SK-N-SH (cell line): ENCODE measurements around the gene MAP6. TPM values are rescaled to one million over a fixed set of nuclear protein-coding genes. Genes with fewer than 3 reads are reported as not detected.

ENCODE experiments used
- CTCF ChIA-PET: fragments of 300-600, 350-600 bp; formaldehyde crosslinking; extraction: SDS; loops from one replicate; lab custom pipeline; 2021; lab: Yijun Ruan, JAX
- POLR2A ChIA-PET: fragments of 350-600 bp; sonication (Branson Sonifier 250); formaldehyde crosslinking; extraction: SDS; loops from one replicate; lab custom pipeline; 2020; ENCODE audit warnings: antibody characterized with exemption, inconsistent platforms; lab: Yijun Ruan, JAX
- DNase-seq: peaks from one replicate; pipeline ENCODE4 v3.0.0; 2012
- H2AFZ ChIP-seq: fragments of 200-600 bp; sonication (generic); 2 replicates; pipeline ENCODE4 v1.8.1; 2016; ENCODE audit warnings: antibody characterized with exemption, mild to moderate bottlenecking, low read depth
- H3F3A ChIP-seq: fragments of 200-600 bp; sonication (generic); replicated peaks from 2 replicates; pipeline ENCODE3; 2016; ENCODE audit warnings: antibody characterized with exemption, mild to moderate bottlenecking; ENCODE audit not compliant: insufficient read depth
- H3K27ac ChIP-seq, 2 experiments: fragments of 200-500 bp in 1 of 2; fragments of 200-600 bp in 1 of 2; sonication (Bioruptor generic) in 1 of 2; sonication (generic), shearing (Covaris generic) in 1 of 2; 2 replicates each; pipeline versions ENCODE4 v1.5.1 to v1.6.1; 2014 to 2016; ENCODE audit warnings: low read depth in 2 of 2, inconsistent platforms in 1 of 2, low read length in 1 of 2, mild to moderate bottlenecking in 1 of 2, mixed read lengths in 1 of 2
- H3K27me3 ChIP-seq: fragments of 200-600 bp; sonication (generic), shearing (Covaris generic); 2 replicates; pipeline ENCODE4 v1.6.1; 2016; ENCODE audit warnings: mixed run types; ENCODE audit not compliant: insufficient read depth
- H3K36me3 ChIP-seq, 2 experiments: fragments of 200-500 bp in 1 of 2; fragments of 200-600 bp in 1 of 2; sonication (Bioruptor generic) in 1 of 2; sonication (generic) in 1 of 2; replicated peaks in 1 of 2; 2 replicates each; pipeline versions ENCODE3 to v1.5.1; 2014 to 2016; ENCODE audit warnings: low read length in 1 of 2, mild to moderate bottlenecking in 1 of 2; ENCODE audit not compliant: insufficient read depth in 2 of 2, control insufficient read depth in 1 of 2
- H3K4me1 ChIP-seq, 2 experiments: fragments of 200-500 bp in 1 of 2; fragments of 200-600 bp in 1 of 2; sonication (Bioruptor generic) in 1 of 2; sonication (generic), shearing (Covaris generic) in 1 of 2; 2 replicates each; pipeline versions ENCODE4 v1.5.1 to v1.6.1; 2014 to 2016; ENCODE audit warnings: low read depth in 1 of 2, low read length in 1 of 2, mixed run types in 1 of 2; ENCODE audit not compliant: insufficient read depth in 2 of 2, control insufficient read depth in 1 of 2
- H3K4me2 ChIP-seq: fragments of 200-600 bp; sonication (generic), shearing (Covaris generic); 2 replicates; pipeline ENCODE4 v1.6.1; 2017; ENCODE audit warnings: mixed run types
- H3K4me3 ChIP-seq, 2 experiments: fragments of 200-500 bp in 1 of 2; fragments of 200-600 bp in 1 of 2; sonication (Bioruptor generic) in 1 of 2; sonication (generic), shearing (Covaris generic) in 1 of 2; 2 replicates each; pipeline versions ENCODE4 v1.5.1 to v1.8.1; 2014 to 2016; ENCODE audit warnings: low read depth in 2 of 2, inconsistent platforms in 1 of 2, low read length in 1 of 2, mild to moderate bottlenecking in 1 of 2, mixed read lengths in 1 of 2, moderate library complexity in 1 of 2
- H3K79me2 ChIP-seq: fragments of 200-600 bp; sonication (generic); 2 replicates; pipeline ENCODE4 v1.8.1; 2017; ENCODE audit warnings: mild to moderate bottlenecking; ENCODE audit not compliant: insufficient read depth
- H3K9ac ChIP-seq: fragments of 200-600 bp; sonication (generic); 2 replicates; pipeline ENCODE4 v1.6.1; 2017; ENCODE audit warnings: mixed run types
- H3K9me2 ChIP-seq: fragments of 200-600 bp; sonication (generic); 2 replicates; pipeline ENCODE4 v1.6.1; 2017; ENCODE audit warnings: mixed run types
- H3K9me3 ChIP-seq: fragments of 200-600 bp; sonication (generic); 2 replicates; pipeline ENCODE4 v1.6.1; 2017; ENCODE audit warnings: mixed run types, mild to moderate bottlenecking, moderate library complexity
- H4K20me1 ChIP-seq: fragments of 200-600 bp; sonication (generic); 2 replicates; pipeline ENCODE4 v1.6.1; 2017; ENCODE audit warnings: mild to moderate bottlenecking, mixed run types; ENCODE audit not compliant: insufficient read depth
- ELF1 ChIP-seq: IDR thresholded peaks from 2 replicates; pipeline ENCODE4 v1.4.0; 2012
- EP300 ChIP-seq, 2 experiments: IDR thresholded peaks; 2 replicates each; pipeline versions ENCODE4 v1.4.0 to v1.6.1; 2012; ENCODE audit warnings: borderline replicate concordance in 1 of 2, low read depth in 1 of 2, low read length in 1 of 2
- EZH2phosphoT487 ChIP-seq: fragments of 200-600 bp; sonication (generic); IDR thresholded peaks from 2 replicates; pipeline ENCODE4 v1.6.1; 2017; ENCODE audit warnings: low read depth, mixed run types, mild to moderate bottlenecking, antibody characterized with exemption, moderate library complexity, borderline replicate concordance
- FOSL2 ChIP-seq: IDR thresholded peaks from 2 replicates; pipeline ENCODE4 v1.4.0; 2012; ENCODE audit warnings: low read depth, mild to moderate bottlenecking, moderate library complexity, borderline replicate concordance
- FOXJ3 ChIP-seq: sonication (generic); formaldehyde crosslinking; IDR thresholded peaks from 2 replicates; pipeline ENCODE4 v1.5.1; 2020; ENCODE audit warnings: mild to moderate bottlenecking, missing genetic modification reagents
- GABPA ChIP-seq: IDR thresholded peaks from 2 replicates; pipeline ENCODE4 v1.4.0; 2012; ENCODE audit warnings: low read depth, mild to moderate bottlenecking
- GATA2 ChIP-seq: sonication (generic); formaldehyde crosslinking; IDR thresholded peaks from 2 replicates; pipeline ENCODE4 v1.5.0; 2020; ENCODE audit warnings: mild to moderate bottlenecking, missing genetic modification reagents
- MEF2A ChIP-seq: IDR thresholded peaks from 2 replicates; pipeline ENCODE4 v1.4.0; 2012; ENCODE audit warnings: low read depth, borderline replicate concordance
- NRF1 ChIP-seq: IDR thresholded peaks from 2 replicates; pipeline ENCODE4 v1.6.1; 2012; ENCODE audit warnings: low read depth, mild to moderate bottlenecking, low read length
- RAD21 ChIP-seq: IDR thresholded peaks from 2 replicates; pipeline ENCODE4 v1.6.1; 2012; ENCODE audit warnings: mild to moderate bottlenecking, low read length
- RCOR1 ChIP-seq: fragments of 150-350 bp; IDR thresholded peaks from 2 replicates; pipeline ENCODE4 v1.6.1; 2017; ENCODE audit warnings: antibody characterized with exemption, low read length
- RFX5 ChIP-seq: IDR thresholded peaks from 2 replicates; pipeline ENCODE4 v1.6.1; 2012; ENCODE audit warnings: mild to moderate bottlenecking, improper control_type of control experiment, low read length
- SIN3A ChIP-seq: IDR thresholded peaks from 2 replicates; pipeline ENCODE4 v1.6.1; 2012; ENCODE audit warnings: low read depth, mild to moderate bottlenecking, low read length, moderate library complexity, borderline replicate concordance
- TAF1 ChIP-seq: IDR thresholded peaks from 2 replicates; pipeline ENCODE4 v1.6.1; 2012; ENCODE audit warnings: low read depth, mild to moderate bottlenecking, low read length, moderate library complexity, borderline replicate concordance
- TEAD4 ChIP-seq: IDR thresholded peaks from 2 replicates; pipeline ENCODE4 v1.4.0; 2012; ENCODE audit warnings: mild to moderate bottlenecking, borderline replicate concordance; ENCODE audit not compliant: insufficient read depth
- WGBS: methylation state at CpG from one replicate; pipeline ENCODE4 v1.1.6; 2017; ENCODE audit warnings: low lambda C conversion rate; 5-methylcytosine and 5-hydroxymethylcytosine counted together
- polyA plus RNA-seq, 3 experiments: library from polyadenylated mRNA; depleted of rRNA; stranded (reverse); fragments of >200 nt; gene quantifications; 2 replicates each; pipeline ENCODE4 v1.2.3, GENCODE V29; 2012
- TF ChIP-seq, protein P1 (sequence below): IDR thresholded peaks from 2 replicates; pipeline ENCODE4 v1.4.0; 2012; ENCODE audit warnings: low read depth, borderline replicate concordance
- TF ChIP-seq, protein P2 (sequence below): IDR thresholded peaks from 2 replicates; pipeline ENCODE4; 2012

Gene MAP6
- polyA plus RNA-seq, 1 of the 3 experiments (the other 2 are of a cell fraction): 11.1 TPM

DNA sequence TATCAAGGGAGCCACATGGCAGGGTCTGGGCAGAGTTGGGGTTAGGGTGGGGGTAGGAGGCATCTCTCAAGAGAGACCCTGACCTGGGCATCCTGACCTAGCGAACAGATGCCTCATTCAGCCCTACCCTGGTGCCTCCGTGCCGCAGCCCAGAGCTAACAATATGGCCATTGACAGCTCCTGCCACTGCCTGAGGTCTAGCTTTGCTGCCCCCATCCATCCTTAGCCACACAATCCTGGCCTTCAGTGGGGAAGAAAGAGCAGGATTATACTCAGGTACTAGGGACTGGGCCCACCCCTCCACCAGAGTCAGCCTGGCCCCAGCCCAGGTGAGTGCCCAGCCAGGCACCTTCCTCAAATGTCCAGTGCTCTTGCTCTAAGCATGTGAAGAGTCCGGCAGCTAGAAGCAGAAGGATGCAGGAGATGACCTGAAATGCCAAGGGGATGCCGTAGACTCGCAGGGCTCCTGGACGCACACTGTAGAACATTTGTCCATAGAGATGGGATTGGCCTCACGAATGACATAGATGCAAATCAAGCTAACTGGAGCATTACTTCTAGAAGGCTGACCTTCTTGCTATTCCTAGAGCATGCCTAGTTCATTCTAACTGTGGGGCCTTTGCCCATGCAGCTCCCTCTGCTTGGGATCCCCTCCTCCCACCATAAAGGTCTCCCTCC is 120.1 kb downstream of the MAP6 start:
- H3K4me3 ChIP-seq: no peak overlapping the region
- ChIA-PET CTCF (interaction anchor here (0.6 to 1.5 kb wide), 12 partner anchors 11 to 320 kb away, joined by 3 to 7 read pairs (median 4); no protein-coding TSS in a partner anchor), POLR2A (interaction anchor here (0.7 kb wide), 1 partner anchor 13 kb away, joined by 3 read pairs; the partner anchor contains the start of gene SERPINH1)
- no peaks in the 10 kb centered on the region for H3K79me2 ChIP-seq
- no peak overlapping the region for H3K9ac ChIP-seq
- H3K4me1 ChIP-seq: peaks cover 3 to 22% of the 10 kb centered on the region in 2 experiments
- H3K9me2 ChIP-seq: no peaks in the 10 kb centered on the region
- 91% methylated on average over 5 of the region's 8 CpGs for WGBS
- no peaks in the 10 kb centered on the region for H3K9me3 ChIP-seq
- peaks cover 1% of the 10 kb centered on the region for H3F3A ChIP-seq
- TF ChIP-seq RAD21 (no peak), NRF1 (no peak), FOXJ3 (CRISPR knock-in tag) (no peak), RCOR1 (no peak), ELF1 (no peak), GATA2 (CRISPR knock-in tag) (no peak), TAF1 (no peak), RFX5 (no peak), TEAD4 (no peak), EZH2phosphoT487 (no peak), SIN3A (no peak), MEF2A (no peak), GABPA (no peak), EP300 (IDR thresholded peaks at IDR 0.05; ENCODE audit: borderline replicate concordance in 1 of 2, low read depth in 1 of 2, low read length in 1 of 2) (no peak), FOSL2 (no peak)
- TF ChIP-seq, protein P1, sequence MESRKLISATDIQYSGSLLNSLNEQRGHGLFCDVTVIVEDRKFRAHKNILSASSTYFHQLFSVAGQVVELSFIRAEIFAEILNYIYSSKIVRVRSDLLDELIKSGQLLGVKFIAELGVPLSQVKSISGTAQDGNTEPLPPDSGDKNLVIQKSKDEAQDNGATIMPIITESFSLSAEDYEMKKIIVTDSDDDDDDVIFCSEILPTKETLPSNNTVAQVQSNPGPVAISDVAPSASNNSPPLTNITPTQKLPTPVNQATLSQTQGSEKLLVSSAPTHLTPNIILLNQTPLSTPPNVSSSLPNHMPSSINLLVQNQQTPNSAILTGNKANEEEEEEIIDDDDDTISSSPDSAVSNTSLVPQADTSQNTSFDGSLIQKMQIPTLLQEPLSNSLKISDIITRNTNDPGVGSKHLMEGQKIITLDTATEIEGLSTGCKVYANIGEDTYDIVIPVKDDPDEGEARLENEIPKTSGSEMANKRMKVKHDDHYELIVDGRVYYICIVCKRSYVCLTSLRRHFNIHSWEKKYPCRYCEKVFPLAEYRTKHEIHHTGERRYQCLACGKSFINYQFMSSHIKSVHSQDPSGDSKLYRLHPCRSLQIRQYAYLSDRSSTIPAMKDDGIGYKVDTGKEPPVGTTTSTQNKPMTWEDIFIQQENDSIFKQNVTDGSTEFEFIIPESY: no peak
- TF ChIP-seq, protein P2, sequence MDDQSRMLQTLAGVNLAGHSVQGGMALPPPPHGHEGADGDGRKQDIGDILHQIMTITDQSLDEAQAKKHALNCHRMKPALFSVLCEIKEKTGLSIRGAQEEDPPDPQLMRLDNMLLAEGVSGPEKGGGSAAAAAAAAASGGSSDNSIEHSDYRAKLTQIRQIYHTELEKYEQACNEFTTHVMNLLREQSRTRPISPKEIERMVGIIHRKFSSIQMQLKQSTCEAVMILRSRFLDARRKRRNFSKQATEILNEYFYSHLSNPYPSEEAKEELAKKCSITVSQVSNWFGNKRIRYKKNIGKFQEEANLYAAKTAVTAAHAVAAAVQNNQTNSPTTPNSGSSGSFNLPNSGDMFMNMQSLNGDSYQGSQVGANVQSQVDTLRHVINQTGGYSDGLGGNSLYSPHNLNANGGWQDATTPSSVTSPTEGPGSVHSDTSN: no peak
- no peaks in the 10 kb centered on the region for H4K20me1 ChIP-seq
- no peak overlapping the region for H3K27ac ChIP-seq
- no peaks in the 10 kb centered on the region for H3K27me3 ChIP-seq
- H2AFZ ChIP-seq: no peak overlapping the region
- DNase-seq: no peak
- H3K4me2 ChIP-seq: no peak overlapping the region
- H3K36me3 ChIP-seq: no peaks in the 10 kb centered on the region
